ENCODE measurements around the gene CFAP107.
"Not testable (repeated sequence)": the region's sequence is repeated elsewhere in the genome, so short reads cannot be mapped to it uniquely, and the experiment has no call there.

The CFAP107 gene

GRCh38 chr1:12776801-12777557, 31.0 kb downstream of the CFAP107 start:
- in situ Hi-C loops (cut with MboI; ENCODE audit: low sequenced_read_pairs), result no loop called here

- in situ Hi-C loops (cut with MboI; ENCODE audit: low sequenced_read_pairs), result no loop called here
Observed at GRCh38 chr1:12778061-12778460, 32.1 kb downstream of the CFAP107 start.

- in situ Hi-C loops (cut with MboI; ENCODE audit: low sequenced_read_pairs), result no loop called here
Observed at GRCh38 chr1:12778907-12779306, 32.9 kb downstream of the CFAP107 start.

GRCh38 chr1:12781488-12781887, 35.5 kb downstream of the CFAP107 start:
- in situ Hi-C loops (cut with MboI; ENCODE audit: low sequenced_read_pairs), result not testable (repeated sequence)

- in situ Hi-C loops (cut with MboI; ENCODE audit: low sequenced_read_pairs), result not testable (repeated sequence)
Observed at GRCh38 chr1:12783783-12784182, 37.8 kb downstream of the CFAP107 start.

- in situ Hi-C loops (cut with MboI; ENCODE audit: low sequenced_read_pairs), result not testable (repeated sequence)
Observed at GRCh38 chr1:12784729-12785128, 38.7 kb downstream of the CFAP107 start.

GRCh38 chr1:12791097-12791496, 45.1 kb downstream of the CFAP107 start, which contains the start of gene PRAMEF1:
PRAMEF1 (plus strand) TSS chr1:12791397; CDS start chr1:12793228, 1,831 bp downstream.
- in situ Hi-C loops (cut with MboI; ENCODE audit: low sequenced_read_pairs), result not testable (repeated sequence)

- in situ Hi-C loops (cut with MboI; ENCODE audit: low sequenced_read_pairs), result no loop called here
Observed at GRCh38 chr1:12798911-12799310, 52.9 kb downstream of the CFAP107 start.

GRCh38 chr1:12799730-12800129, 53.7 kb downstream of the CFAP107 start:
- in situ Hi-C loops (cut with MboI; ENCODE audit: low sequenced_read_pairs), result no loop called here

GRCh38 chr1:12809933-12810332, 63.9 kb downstream of the CFAP107 start:
- in situ Hi-C loops (cut with MboI; ENCODE audit: low sequenced_read_pairs), result no loop called here

GRCh38 chr1:12810691-12811408, 64.8 kb downstream of the CFAP107 start:
- in situ Hi-C loops (cut with MboI; ENCODE audit: low sequenced_read_pairs), result no loop called here

GRCh38 chr1:12811409-12811784, 65.4 kb downstream of the CFAP107 start:
- in situ Hi-C loops (cut with MboI; ENCODE audit: low sequenced_read_pairs), result no loop called here

All from HL-60/S4 treated with phorbol 12-myristate 13-acetate at 8.2 ng/mL for 4 days and 3 days (cell line).